Umbilical cord (tissue), 1 donor: Measurements from ENCODE around the gene OXSM. TPM values are rescaled to one million over a fixed set of nuclear protein-coding genes. Genes with fewer than 3 reads are reported as not detected.

Experiments
- total RNA-seq: library from RNA; depleted of rRNA; stranded (reverse); fragments of >200 nt; gene quantifications from one replicate; pipeline ENCODE4 v1.2.3, GENCODE V29; 2014; ENCODE audit warnings: low replicate concordance; ENCODE audit not compliant: insufficient read depth

Gene OXSM
- total RNA-seq, 1 donor from 2014 or later = 7.0 TPM

Other genes with a start within 250 kb of the OXSM start
- 106 TPM for gene TOP2B, start 125.2 kb upstream of the OXSM start, total RNA-seq
- gene NGLY1, start 6.6 kb upstream of the OXSM start, total RNA-seq = 40.0 TPM